Islet of Langerhans (tissue), 1 donor: ENCODE data around the gene GPR137.
"Not testable (repeated sequence)": the region's sequence is repeated elsewhere in the genome, so short reads cannot be mapped to it uniquely, and the experiment has no call there.

Source experiments
- FAIRE-seq: peaks from one replicate; lab custom pipeline; 2011; peaks lifted over from hg19 to GRCh38; lab: Jason Lieb, UNC

The GPR137 gene

DNA sequence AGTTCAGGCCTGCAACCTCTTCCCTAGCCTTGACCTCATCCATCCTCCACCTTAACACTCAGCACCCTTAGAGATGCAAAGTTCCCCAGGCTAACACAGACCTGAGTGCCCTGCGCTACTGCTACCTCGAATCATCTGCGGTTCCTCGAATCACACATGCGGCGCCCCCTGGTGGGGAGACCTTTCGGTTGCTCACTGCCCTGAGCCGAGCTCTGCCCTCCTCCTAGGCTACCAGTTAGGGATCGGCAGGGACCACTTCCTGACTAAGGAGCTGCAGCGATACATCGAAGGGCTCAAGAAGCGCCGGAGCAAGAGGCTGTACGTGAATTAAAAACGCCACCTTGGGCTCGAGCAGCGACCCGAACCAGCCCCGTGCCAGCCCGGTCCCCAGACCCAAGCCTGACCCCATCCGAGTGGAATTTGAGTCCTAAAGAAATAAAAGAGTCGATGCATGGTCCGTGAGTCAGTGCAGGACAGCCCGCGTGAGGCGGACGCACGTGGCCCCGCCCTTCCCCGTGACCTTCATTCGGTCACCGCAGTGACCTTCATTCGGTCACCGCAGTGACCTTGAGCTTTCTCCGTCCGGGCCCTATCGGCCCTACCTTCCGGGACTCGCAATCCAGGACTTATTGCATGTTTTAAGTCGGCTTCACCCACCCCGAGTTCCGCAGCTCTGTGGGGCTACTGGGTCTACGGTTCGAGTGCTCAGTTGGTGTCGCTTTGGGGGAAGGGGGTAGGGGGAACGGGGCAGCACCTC is 18.8 kb downstream of the GPR137 start:
- FAIRE-seq: no peak

- FAIRE-seq: no peak
Measured at GRCh38 chr11:64305075-64305690, 19.5 kb downstream of the GPR137 start, which contains the start of gene ESRRA. Gene ESRRA (plus strand): TSS chr11:64305524. CDS start chr11:64307180, 1,656 bp downstream.

DNA sequence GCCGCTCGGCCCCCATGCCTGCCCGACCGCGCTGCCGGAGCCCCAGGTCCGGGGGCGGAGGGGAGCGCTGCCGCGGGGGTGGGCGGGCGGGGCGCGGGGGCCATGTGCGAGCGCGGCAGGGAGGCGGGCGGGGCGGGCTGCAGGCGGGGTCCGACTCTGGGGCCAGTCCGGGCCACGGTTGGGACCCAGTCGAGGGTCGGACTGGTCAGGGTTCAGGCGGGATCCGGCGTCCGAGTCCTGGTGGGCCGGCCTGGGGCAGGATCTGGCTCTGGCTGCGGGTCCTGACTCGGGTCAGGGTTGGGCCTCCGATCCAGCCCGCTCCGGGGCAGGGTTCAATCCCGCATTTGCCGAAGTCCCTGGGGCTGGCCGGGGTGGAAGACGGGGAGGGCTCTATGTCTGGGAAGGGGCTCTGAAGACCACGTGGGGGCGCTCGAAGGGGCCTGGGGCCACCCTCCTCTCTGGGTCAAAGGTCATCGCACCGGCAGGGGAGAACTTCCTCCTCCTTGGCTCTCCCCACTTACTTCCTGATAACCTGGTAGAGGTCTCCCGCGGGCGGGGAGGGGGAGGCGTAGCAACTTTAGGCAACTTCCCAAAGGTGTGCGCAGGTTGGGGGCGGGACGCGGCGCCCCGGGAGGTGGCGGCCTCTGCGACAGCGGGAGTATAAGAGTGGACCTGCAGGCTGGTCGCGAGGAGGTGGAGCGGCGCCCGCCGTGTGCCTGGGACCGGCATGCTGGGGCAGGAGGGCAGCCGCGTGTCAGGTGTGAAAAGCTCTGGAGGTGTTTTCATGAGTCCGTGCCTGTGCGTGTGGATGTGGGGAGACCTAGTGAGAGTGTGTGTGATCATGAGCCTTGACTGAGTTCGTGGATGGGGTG is 20.3 kb downstream of the GPR137 start:
- FAIRE-seq: no peak

- FAIRE-seq: no peak
Measured at GRCh38 chr11:64306563-64306875, 20.9 kb downstream of the GPR137 start.

DNA sequence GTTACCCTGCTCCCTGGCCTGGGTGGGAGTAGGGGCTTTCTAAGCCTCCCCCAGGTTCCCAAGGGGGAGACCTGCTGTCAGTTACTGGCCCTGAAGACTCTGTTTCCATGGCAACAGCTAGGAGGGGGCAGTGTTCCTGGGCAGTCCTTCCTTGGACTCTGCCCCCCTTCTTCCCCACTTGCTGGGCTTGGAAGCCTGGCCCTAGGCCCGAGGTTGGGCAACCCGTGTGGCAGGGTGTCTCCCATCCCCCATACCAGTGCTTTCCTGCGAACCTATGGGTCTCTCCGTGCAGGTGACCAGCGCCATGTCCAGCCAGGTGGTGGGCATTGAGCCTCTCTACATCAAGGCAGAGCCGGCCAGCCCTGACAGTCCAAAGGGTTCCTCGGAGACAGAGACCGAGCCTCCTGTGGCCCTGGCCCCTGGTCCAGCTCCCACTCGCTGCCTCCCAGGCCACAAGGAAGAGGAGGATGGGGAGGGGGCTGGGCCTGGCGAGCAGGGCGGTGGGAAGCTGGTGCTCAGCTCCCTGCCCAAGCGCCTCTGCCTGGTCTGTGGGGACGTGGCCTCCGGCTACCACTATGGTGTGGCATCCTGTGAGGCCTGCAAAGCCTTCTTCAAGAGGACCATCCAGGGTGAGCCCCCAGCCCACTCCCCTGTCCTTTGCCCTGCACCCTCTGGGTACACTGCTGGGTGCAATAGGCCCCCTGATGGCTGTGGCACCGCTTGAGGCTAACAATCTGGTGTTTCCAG is 21.4 kb downstream of the GPR137 start:
- no peak for FAIRE-seq

- FAIRE-seq: not testable (repeated sequence)
Measured at GRCh38 chr11:64307795-64308194, 22.1 kb downstream of the GPR137 start.

- no peak for FAIRE-seq
Measured at GRCh38 chr11:64312947-64313346, 27.3 kb downstream of the GPR137 start.

GRCh38 chr11:64313491-64314145 is 28.0 kb downstream of the GPR137 start:
- FAIRE-seq: no peak

- no peak for FAIRE-seq
Measured at GRCh38 chr11:64314146-64314804, 28.6 kb downstream of the GPR137 start.

- no peak for FAIRE-seq
Measured at GRCh38 chr11:64314805-64315561, 29.3 kb downstream of the GPR137 start.

GRCh38 chr11:64315667-64316526 is 30.2 kb downstream of the GPR137 start:
- not testable (repeated sequence) for FAIRE-seq

GRCh38 chr11:64316672-64317324 is 31.1 kb downstream of the GPR137 start:
- FAIRE-seq: no peak

DNA sequence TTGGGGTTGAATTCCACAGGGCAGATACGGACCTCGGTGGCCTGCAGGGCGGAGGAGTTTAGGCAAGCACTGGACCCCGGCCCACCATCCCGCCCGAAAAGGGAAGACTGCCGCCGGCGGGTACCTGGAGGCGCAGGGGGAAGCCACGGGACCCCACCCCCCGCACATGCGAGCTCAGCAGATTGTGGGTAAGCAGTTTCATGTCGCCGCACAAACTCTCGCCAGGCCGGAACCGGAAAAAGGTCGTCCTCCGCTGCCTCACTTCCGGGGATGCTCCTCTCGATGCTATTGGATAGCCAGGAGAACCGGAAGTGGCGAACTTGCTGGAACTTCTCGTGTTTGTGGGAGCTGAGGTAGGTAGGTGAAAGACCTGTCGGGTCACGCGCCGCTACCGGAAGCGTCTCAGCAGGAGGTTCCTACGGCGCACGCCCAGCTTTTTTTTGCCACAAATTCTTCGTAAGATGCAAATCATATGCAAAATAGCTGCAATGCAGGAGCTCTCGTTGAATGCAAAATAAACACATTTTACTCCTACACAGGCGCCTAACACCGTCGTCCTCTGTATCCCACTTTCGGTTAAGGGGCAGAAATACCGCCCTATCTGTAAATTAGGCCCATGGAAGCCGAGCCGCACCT is 31.8 kb downstream of the GPR137 start, which contains the start of gene TRMT112:
Gene TRMT112, minus strand, starts transcription at position 235 of the 636 bp plus-strand sequence. Its CDS starts 33 bp downstream, at position 202.
- FAIRE-seq: peak; percentile 96

- FAIRE-seq: no peak
Measured at GRCh38 chr11:64317961-64318765, 32.5 kb downstream of the GPR137 start, which contains the start of gene PRDX5. Gene PRDX5 (plus strand): TSS chr11:64318121. CDS start chr11:64318216, 95 bp downstream.

GRCh38 chr11:64318766-64319761 is 33.4 kb downstream of the GPR137 start:
- FAIRE-seq: no peak

DNA sequence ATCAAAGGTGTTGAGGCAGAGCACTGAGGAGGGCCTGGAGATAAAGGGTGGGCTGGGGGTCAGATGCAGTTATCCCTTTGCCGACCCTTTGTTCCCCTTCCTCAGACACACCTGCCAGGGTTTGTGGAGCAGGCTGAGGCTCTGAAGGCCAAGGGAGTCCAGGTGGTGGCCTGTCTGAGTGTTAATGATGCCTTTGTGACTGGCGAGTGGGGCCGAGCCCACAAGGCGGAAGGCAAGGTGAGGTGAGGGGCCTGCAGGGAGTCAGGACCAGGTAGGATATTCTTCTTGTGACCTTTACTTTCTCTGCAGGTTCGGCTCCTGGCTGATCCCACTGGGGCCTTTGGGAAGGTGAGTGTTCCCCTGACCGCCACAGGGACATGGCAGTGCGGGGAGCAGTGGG is 34.9 kb downstream of the GPR137 start:
- no peak for FAIRE-seq
